Lower leg skin (tissue), 4 donors: ENCODE data around the gene MAPT. TPM values are rescaled to one million over a fixed set of nuclear protein-coding genes. Genes with fewer than 3 reads are reported as not detected.
A peak's percentile ranks its signal among the peaks of the same experiment; 100 is the strongest.

Experiments used
- DNase-seq, 2 donors: peaks; one replicate each; pipeline ENCODE4 v3.0.0-alpha.2; 2019; ENCODE audit warnings: low spot score in 2 of 2
- H3K4me3 ChIP-seq: fragments of 200-600 bp; sonication (generic); 2 replicates; pipeline ENCODE4 v1.5.1; 2017; ENCODE audit warnings: mild to moderate bottlenecking, low read depth; ENCODE audit not compliant: poor library complexity, severe bottlenecking
- POLR2A ChIP-seq, 2 donors: fragments of 450-650 bp; IDR thresholded peaks; one replicate each; pipeline ENCODE4 v1.6.1; 2016 to 2017; ENCODE audit warnings: antibody characterized with exemption in 2 of 2, mild to moderate bottlenecking in 1 of 2, moderate library complexity in 1 of 2
- WGBS, 2 donors: methylation state at CpG; one replicate each; pipeline ENCODE4 v1.1.5; 2018; 5-methylcytosine and 5-hydroxymethylcytosine counted together
- intact Hi-C: fragments of 100-400 bp; cut with DNase I; formaldehyde crosslinking; loops from one replicate; pipeline ENCODE4 v1.15.0; 2023; ENCODE audit warnings: low total_unique reads
- total RNA-seq, 4 donors: library from RNA; depleted of rRNA; stranded (reverse); fragments of >200 nt; gene quantifications; one replicate each; pipeline ENCODE4 v1.1.0, GENCODE V29; 2016
- TF ChIP-seq, protein P1 (sequence below), 3 donors: fragments of 450-650 bp; IDR thresholded peaks; one replicate each; pipeline ENCODE4 v1.5.1; 2016; ENCODE audit warnings: antibody characterized with exemption in 3 of 3, mild to moderate bottlenecking in 3 of 3, moderate library complexity in 2 of 3

MAPT gene
- total RNA-seq, 4 donors from 2014 or later: 4.1 to 7.6 (median 6.2) TPM

DNA sequence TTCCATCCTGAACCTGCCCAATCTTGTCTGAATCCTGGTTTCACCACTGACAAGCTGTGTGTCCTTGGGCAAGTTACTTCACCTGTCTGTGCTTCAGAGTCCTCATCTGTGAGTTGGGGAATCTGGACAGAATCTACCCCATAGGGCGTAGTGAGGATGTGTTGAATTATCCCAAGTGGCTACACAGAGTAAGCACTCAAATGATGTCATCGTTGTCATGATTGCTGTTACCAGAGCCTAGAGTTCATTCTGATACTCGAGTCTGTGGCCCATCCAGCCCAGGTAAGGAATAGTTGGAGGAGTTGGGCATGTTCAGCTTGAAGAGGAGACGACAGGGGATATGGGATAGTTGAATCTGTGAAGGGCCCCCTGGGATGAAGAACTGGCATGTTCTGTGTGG, 45.9 kb downstream of the MAPT start:
- intact Hi-C loops: loop anchor here (5.0 kb wide), 1 partner anchor 33 kb away; no protein-coding TSS in a partner anchor
- 82 to 85% methylated on average over 4 of the region's 4 CpGs for WGBS, 2 donors
- no peak overlapping the region for H3K4me3 ChIP-seq
- DNase-seq: no peak
- no peak for TF ChIP-seq POLR2A (IDR thresholded peaks at IDR 0.05)
- TF ChIP-seq, protein P1, sequence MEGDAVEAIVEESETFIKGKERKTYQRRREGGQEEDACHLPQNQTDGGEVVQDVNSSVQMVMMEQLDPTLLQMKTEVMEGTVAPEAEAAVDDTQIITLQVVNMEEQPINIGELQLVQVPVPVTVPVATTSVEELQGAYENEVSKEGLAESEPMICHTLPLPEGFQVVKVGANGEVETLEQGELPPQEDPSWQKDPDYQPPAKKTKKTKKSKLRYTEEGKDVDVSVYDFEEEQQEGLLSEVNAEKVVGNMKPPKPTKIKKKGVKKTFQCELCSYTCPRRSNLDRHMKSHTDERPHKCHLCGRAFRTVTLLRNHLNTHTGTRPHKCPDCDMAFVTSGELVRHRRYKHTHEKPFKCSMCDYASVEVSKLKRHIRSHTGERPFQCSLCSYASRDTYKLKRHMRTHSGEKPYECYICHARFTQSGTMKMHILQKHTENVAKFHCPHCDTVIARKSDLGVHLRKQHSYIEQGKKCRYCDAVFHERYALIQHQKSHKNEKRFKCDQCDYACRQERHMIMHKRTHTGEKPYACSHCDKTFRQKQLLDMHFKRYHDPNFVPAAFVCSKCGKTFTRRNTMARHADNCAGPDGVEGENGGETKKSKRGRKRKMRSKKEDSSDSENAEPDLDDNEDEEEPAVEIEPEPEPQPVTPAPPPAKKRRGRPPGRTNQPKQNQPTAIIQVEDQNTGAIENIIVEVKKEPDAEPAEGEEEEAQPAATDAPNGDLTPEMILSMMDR (IDR thresholded peaks at IDR 0.05): no peak

DNA sequence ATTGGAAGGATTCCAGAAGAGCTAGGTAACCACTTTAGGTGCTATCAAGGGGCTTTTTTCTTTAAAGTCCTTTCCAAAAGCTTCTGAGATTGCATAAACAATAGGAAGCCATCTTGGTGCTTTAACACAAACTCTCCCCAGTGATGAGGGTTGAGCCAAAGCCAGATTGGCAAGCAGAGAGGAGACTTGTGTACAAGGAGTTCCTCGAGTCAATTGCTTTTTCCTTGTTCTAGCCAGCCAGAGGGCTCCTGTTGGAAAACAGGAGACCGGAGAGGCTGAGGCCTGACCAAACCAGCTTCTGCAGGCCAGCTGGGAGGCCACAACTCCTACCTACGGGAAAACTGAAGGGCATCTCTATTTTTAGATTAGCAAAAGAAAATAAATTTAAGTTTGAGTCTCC, 46.5 kb downstream of the MAPT start:
- no peak overlapping the region for H3K4me3 ChIP-seq
- 28 to 32% methylated on average over 3 of the region's 3 CpGs for WGBS, 2 donors
- peak; percentile 80 to 92 for DNase-seq
- intact Hi-C loops: loop anchor here (5.0 kb wide), 1 partner anchor 34 kb away; no protein-coding TSS in a partner anchor
- TF ChIP-seq, protein P1 (IDR thresholded peaks at IDR 0.05): no peak
- TF ChIP-seq POLR2A (IDR thresholded peaks at IDR 0.05): no peak

DNA sequence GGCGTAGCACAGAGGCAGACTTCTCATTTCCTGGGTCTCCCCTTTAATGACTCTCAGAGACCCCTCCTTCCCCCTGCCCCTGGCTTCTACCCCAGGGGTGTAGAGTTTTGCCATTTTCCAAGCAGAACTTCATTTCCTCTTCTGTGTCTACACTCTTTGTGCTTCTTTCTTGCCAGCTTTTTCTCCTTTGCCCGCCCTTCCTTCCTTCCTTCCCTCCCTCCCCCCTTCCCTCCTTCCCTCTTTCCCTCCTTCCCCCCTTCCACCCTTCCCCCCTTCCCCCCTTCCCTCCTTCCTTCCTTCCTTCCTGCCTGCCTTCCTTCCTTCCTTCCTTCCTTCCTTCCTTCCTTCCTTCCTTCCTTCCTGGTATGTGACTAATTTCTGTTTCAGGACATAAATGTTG, 47.0 kb downstream of the MAPT start:
- intact Hi-C loops: loop anchor here (5.0 kb wide), 1 partner anchor 34 kb away; no protein-coding TSS in a partner anchor
- DNase-seq: no peak
- 48 to 75% methylated on average over 2 of the region's 2 CpGs for WGBS, 2 donors
- H3K4me3 ChIP-seq: no peak overlapping the region
- TF ChIP-seq, protein P1 (IDR thresholded peaks at IDR 0.05): no peak
- no peak for TF ChIP-seq POLR2A (IDR thresholded peaks at IDR 0.05)

DNA sequence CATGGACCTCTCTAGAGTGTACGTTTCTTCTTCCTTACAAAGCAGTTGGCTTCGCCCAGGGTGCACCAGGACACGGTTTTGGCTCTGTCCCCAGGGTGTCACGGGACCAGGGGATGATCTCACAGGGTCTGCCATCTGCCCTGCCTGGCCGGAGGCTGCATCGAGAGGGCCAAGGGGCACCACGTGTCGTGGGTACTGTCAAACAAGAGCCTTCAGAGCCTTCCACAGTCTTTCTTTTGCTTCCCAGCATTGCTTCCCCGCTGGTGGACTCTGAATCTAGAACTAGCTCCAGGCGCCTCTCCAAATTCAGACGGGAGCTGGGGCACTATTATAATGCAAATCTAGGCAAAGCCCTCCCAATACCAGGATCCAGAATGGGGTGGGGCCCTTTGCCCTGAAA, 47.9 kb downstream of the MAPT start:
- H3K4me3 ChIP-seq: no peak overlapping the region
- DNase-seq: peak; percentile 62 to 94
- TF ChIP-seq, protein P1 (IDR thresholded peaks at IDR 0.05): no peak
- intact Hi-C loops: loop anchor here (5.0 kb wide), 1 partner anchor 35 kb away; no protein-coding TSS in a partner anchor
- 34% methylated on average over 11 of the region's 11 CpGs for WGBS, 2 donors

DNA sequence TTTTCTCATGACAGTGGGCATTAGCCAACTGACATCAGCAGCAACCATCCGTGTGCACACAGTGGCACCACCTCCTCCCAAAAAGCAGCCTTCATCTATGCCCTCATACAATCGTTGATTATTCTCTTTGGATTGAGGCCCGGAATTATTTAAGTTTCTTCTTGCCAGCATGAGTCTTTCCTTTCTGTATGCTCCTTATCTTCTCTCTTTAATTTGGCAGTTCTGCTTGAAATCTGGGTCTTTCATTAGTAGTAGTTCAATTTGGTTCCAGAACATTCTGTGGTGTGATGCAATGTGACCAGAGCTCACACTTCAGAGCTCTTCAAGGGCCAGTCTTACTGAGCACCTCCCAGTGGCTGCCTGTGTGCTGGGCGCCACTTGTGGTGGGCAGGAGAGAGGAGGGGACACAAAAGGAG, 52.5 kb downstream of the MAPT start:
- no peak for DNase-seq
- TF ChIP-seq, protein P1 (IDR thresholded peaks at IDR 0.05): no peak
- TF ChIP-seq POLR2A (IDR thresholded peaks at IDR 0.05): no peak
- WGBS, 2 donors: 32 to 41% methylated on average over 4 of the region's 4 CpGs
- intact Hi-C loops: no loop called here
- no peak overlapping the region for H3K4me3 ChIP-seq

DNA sequence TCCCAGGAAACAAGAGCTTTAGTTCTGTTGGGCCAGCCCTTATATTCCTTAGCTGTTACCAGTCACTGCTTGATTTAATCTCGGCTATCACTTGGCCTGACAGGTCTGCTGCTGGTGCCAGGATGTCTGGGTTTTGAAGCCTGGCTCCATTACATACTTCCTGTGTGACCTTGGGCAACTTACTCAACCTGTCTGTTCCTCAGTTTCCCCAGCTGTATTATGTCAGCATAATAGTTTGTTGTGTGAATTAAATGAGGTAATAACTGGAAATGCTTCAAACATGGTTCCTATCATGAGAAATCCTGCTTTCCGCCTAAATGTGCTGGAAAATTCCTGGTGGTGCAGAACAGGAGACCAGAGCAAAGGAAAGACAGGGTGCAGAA, 54.1 kb downstream of the MAPT start:
- intact Hi-C loops: no loop called here
- 58 to 61% methylated on average over 2 of the region's 2 CpGs for WGBS, 2 donors
- H3K4me3 ChIP-seq: no peak overlapping the region
- TF ChIP-seq, protein P1 (IDR thresholded peaks at IDR 0.05): no peak
- no peak for TF ChIP-seq POLR2A (IDR thresholded peaks at IDR 0.05)
- no peak for DNase-seq
